Left renal pelvis (tissue), 4 donors: ENCODE data around the gene ZNF862. TPM values are rescaled to one million over a fixed set of nuclear protein-coding genes. Genes with fewer than 3 reads are reported as not detected.
A peak's percentile ranks its signal among the peaks of the same experiment; 100 is the strongest.

Experiments used
- DNase-seq, 4 donors: peaks; one replicate each; pipeline ENCODE4 v3.0.0-alpha.2; 2013; ENCODE audit warnings: low read depth in 4 of 4, low spot score in 3 of 4
- polyA plus RNA-seq, 4 donors: library from polyadenylated mRNA; unstranded; fragments of 120-200 nt; gene quantifications; one replicate each; pipeline ENCODE4 v1.2.1, GENCODE V29; 2013; ENCODE audit not compliant: insufficient read length in 4 of 4

The ZNF862 gene
- polyA plus RNA-seq, 4 donors: 16.7 to 27.3 (median 19.2) TPM

- DNase-seq: no peak
Observed at GRCh38 chr7:149863500-149863899, 25.3 kb downstream of the ZNF862 start.

- no peak for DNase-seq
Observed at GRCh38 chr7:149864023-149864422, 25.8 kb downstream of the ZNF862 start.

DNA sequence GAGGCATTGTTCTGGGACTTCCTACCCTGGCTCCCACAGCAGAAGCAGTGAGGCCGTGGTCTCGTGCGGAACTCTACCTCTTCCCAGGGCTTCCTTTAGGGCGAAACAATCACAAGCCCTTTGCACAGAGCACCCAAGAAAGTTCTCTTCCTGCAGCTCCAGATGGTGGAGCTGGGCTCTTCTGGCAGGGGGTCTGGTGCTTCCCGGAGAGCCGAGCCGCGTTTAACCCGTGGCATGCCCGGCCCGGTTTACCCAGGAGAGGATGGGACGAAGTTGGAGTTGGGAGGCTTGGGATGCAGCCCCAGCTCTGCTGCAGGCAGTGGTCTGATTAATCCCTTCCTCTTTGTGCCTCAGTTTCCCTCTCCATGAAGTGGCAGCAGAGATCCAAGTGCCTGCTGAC is 26.6 kb downstream of the ZNF862 start:
- DNase-seq: no peak

DNA sequence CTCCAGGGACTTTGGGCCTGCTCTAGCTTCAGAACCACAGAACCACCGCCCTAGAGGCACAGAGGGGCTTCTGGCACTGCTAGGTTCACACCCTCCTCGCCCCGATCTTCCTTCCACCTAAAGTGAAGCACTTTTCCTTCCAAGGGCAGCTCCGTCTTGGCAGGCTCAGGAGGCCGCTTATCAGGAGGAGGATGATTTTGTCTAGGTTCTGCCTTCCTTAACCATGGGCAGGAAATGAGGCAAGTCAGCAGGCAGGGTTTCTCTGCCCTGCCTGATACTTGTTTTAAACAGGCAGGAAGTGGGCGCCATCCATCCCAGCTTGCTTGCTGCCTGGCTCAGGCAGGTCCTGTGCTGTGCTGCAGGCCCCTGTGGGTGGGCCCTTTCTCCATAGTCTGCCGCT is 27.3 kb downstream of the ZNF862 start:
- no peak for DNase-seq

- DNase-seq: no peak
Observed at GRCh38 chr7:149866139-149866778, 28.1 kb downstream of the ZNF862 start.

DNA sequence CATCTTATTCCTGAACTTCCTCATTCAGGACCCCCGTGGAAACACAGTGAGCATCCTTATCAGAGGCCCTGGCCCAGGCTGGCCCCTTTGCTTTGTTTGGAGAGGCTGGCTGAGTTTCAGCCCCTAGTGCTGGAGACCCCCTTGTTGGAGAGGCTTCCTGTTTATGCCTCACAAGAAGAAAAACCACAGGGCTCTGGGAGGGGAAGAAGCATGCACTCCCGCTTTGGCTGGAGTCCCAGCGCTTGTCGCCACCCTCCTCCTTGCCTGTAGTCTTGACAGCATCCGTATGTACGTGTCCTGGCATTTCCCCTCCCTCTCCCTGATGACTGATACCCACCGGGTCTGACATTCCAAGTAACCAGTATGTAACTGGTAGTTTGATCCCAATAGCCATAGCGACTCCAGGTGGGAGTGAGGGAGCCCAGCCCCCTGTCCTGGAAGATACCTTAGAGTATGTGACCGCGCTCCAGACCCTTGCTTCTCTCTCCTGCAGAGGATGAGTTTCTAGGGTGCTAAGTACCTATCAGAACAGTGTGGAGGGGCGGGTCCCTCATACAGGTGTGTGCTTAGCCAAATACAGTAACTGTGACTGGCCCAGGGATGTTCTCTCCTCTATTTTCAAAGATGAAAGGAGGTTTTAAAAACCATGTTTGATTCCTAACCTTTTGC is 28.7 kb downstream of the ZNF862 start:
- no peak for DNase-seq

GRCh38 chr7:149867762-149868622 is 29.8 kb downstream of the ZNF862 start:
- no peak for DNase-seq

DNA sequence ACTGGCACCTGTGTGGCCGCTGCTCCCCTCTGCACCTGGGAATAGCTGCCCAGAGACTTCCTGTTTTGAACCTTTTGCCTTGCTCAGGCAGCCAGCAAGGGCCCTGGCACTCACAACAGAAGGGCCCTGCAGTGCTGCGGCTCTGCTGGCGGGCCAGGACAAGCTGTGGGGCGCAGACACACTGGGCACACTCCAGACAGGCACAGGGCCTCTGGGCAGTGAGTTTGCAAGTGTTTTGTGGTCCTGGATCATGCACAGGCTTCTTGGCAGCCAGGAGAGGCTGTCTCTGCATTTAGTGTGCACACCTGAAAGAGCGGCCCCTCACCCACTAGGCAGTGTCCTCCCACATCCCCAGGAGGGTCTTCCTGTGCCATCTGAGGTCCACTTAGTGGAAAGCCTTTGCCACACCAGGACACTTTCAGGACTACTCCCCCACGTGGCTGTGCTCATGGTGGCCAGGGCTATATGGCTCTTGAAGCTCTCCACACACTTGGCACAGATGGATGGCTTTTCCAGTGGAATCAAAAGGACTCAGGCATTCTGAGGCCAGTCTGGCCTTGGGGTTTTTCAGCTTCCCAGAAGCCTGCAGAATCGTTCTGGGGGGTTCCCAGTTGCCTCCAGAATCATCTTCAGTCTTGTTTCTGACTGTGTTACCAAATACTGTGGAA is 30.6 kb downstream of the ZNF862 start:
- DNase-seq: no peak

DNA sequence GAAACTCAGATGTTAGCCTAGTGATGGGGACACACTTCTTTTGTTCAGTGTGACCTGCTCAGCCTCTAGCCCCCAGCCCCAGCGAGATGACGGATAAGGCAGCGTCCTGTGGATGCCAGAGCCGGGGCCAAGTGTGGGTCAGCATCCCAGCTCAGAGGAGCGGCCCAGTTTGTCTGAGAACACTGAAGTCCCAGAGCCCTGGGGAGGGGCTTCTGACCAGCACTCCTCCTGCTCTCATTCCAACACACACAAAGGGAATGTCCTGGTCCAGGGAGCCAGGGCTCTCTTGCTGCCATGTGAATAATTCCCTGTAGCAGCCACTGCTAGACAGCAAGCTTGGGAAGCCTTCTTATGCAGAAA is 31.1 kb downstream of the ZNF862 start:
- no peak for DNase-seq

- no peak for DNase-seq
Observed at GRCh38 chr7:149869867-149870266, 31.7 kb downstream of the ZNF862 start.

DNA sequence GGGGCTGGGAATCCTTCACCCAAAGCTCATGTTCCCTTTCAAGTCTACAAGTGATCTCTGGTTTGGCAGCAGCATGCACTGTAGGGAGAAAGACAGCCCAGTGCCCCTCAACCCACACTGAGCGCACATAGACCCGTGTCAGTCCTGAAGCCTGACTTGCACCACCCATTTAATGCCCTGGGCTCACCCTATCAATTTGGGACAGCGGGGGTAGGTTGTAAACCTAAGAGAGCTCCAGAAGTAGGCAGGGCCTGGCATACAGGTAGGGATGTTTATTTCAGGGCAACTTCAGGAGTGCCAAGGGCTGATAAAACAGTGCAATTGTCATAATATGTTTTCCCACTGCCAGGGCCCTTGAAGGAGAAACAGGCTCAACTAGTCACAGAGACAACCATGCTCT is 32.1 kb downstream of the ZNF862 start:
- DNase-seq: no peak

DNA sequence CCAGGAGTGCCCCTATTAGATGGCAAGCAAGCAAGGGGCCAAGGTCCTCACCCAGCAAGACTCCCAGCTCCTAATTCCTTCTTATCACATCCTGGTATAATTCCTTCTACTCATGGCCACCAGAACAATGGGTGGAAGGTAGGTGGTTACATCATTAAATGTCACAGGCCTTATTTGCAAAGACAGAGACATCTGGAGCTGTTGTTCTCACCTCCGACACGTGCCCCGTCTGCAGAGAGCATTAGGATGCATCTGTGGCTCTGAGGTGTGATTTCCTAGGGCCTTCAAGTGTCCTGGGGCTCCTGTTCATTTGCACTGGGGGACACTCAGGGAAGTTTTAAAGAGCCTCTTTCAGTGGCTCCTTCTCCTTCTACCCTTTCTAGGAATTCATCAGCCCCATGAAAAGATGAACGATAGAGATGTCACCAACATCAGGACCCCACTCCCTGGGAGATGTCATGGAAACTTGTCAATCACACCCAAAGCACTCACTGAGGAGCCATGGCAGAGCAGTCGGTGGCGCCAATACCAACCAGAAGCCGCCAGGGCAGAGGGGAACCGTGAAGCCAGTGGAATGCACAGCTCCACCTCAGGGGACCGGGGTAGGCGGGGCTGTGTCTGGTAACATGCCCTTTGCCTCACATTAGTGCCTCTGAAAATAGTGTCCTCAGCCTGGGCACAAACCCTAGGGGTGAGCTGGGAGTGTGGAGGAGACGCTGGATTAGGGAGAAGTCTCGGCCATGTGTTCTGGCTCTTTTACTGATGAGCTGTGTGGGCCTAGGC is 32.7 kb downstream of the ZNF862 start:
- DNase-seq: no peak

DNA sequence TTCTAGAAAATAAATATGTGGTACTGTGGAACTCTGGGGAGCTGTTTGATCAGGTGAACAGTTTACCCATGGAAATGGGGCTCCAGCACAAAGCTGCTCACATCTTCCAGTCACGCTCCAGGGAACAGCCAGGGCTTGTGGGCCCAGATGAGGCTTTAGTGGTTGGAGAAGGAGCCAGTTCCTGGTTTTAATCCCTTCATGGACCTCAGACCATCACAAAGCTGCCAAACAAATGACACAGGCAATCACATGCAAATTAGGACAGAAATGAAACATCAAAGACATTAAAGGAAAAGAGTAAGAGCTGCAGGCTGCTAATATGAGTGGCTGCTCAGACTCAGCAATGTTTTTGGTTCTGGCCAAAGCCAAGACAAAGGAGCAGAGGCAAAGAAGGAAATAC is 33.4 kb downstream of the ZNF862 start:
- no peak for DNase-seq

DNA sequence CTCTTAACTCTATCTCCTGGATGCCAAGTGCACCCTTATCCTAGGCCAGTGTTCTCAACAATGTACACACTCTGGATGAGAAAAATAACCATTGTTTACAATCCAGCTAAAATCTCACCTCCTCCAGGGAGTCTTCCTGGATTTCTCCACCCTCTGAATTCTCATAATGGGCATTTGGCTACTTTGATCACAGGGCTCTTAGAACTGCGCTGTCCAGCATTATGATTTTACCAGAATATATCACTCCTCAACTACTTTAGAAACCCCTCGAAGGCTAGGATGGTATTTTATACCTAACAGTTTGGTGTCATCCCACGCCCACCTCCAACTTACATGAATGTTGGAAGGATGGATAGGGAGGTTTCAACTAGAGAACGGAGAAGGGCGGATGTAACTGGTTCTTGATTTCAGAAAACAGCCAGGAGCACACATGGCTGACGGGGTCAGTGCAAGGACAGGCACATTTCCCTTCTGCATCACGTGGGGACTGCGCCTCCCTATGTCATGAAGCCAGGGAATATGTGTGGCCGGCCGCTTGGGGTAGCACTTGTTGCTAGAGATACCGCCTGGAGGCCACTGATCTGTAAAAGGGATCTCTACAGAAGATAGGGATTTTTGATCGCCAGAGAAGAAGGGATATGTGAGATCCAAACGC is 34.4 kb downstream of the ZNF862 start:
- peak in 3 of 4 donors; percentile 53 to 75 (median 73) for DNase-seq

- peak; percentile 78 to 83 (median 81) for DNase-seq
Observed at GRCh38 chr7:149873074-149873969, 35.1 kb downstream of the ZNF862 start, which contains the start of gene ATP6V0E2. TSS of gene ATP6V0E2 (plus strand) at chr7:149873969. CDS start at chr7:149874066, 97 bp downstream.

DNA sequence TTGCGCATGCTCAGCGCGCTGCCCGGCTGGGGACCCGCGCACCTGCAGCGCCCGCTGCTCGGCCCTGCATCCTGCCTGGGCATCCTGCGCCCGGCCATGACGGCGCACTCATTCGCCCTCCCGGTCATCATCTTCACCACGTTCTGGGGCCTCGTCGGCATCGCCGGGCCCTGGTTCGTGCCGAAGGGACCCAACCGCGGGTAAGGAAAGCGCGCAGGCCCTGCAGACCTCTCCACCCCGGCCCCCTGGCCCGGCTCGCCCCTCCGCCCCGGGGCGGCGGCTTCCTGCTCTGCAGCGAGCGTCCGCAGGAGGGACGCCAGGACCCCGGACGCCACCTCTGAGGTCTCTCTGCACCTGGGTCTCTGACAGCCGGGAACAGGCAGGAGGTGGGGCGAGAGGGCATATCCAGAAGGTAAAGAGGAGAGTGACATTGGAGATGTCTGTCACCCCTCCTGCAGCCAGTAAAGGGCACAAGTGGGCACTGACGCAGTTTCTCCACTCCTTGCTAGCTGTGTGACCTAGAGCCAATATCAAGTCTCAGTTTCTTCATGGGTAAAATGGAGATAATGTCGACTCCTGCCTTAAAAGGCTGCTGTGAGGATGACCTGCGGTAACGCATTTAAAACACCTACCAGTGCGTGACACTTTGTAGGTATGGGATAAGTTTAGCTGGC is 35.9 kb downstream of the ZNF862 start:
- DNase-seq: no peak

DNA sequence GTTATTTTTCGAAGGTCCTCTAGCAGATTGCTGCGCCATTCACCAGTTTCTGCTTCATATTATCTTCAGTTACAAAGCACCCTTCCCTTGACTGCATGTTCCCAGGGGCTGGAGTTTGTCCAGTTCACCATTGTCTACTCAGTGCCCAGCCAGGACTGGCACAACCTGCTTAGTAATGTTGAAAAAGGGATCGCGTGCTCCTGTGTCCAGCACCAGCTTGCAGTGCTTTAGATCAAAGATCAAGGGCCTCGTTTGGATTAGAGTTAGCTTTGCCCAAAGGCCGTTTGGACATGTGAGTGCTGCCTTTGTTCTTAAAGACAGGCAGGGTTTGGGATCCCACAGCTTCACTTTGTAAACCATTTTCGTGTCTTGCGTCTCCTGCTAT is 36.5 kb downstream of the ZNF862 start:
- no peak for DNase-seq

GRCh38 chr7:149875396-149875795 is 37.2 kb downstream of the ZNF862 start:
- DNase-seq: no peak
